ENCODE measurements around the gene TRRAP. TPM values are rescaled to one million over a fixed set of nuclear protein-coding genes. Genes with fewer than 3 reads are reported as not detected.

The TRRAP gene
- total and polyA plus RNA-seq, 2 of the 8 experiments (the other 6 are each of a cell fraction or from before 2014, with no cell fraction given) = 21.7 to 48.6 TPM

- TF ChIP-seq CHD7 (IDR thresholded peaks at IDR 0.05; ENCODE audit: insufficient replicate concordance, low read length) (no peak), CBX8 (IDR thresholded peaks at IDR 0.05; ENCODE audit: borderline replicate concordance, low read depth, low read length) (no peak), TAF7 (optimal IDR thresholded peaks at IDR 0.05; ENCODE audit: borderline replicate concordance, low read depth, low read length) (no peak), HDAC2 (IDR thresholded peaks at IDR 0.05; ENCODE audit: borderline replicate concordance in 1 of 2, low read depth in 2 of 2, low read length in 2 of 2) (0 out of 4 replicates have a peak, but pooled peaks of 1 of the 2 experiments have one; percentile 39), ZNF274 (IDR thresholded peaks at IDR 0.05; ENCODE audit: borderline replicate concordance, extremely low read depth, low read length) (no peak), USF2 (IDR thresholded peaks at IDR 0.05; ENCODE audit: low read length) (no peak), PHF8 (conservative IDR thresholded peaks at IDR 0.05; ENCODE audit: low read depth, low read length) (no peak), HDAC6 (IDR thresholded peaks at IDR 0.05; ENCODE audit: low read depth, low read length) (no peak)
These were observed 41.3 kb upstream of the TRRAP start (continued) for GRCh38 chr7:98836811-98837629.

All from H1 (cell line).